GM12892 (cell line): ENCODE results near the gene SYDE2.

ENCODE experiments used
- POLR2A ChIP-seq: IDR thresholded peaks from 2 replicates; pipeline ENCODE4 v1.6.1; 2011; ENCODE audit warnings: low read depth, low read length, control low read depth
- POLR2AphosphoS5 ChIP-seq: IDR thresholded peaks from 2 replicates; pipeline ENCODE4 v1.6.1; 2011; ENCODE audit warnings: low read depth, low read length, control low read depth
- TAF1 ChIP-seq: IDR thresholded peaks from 2 replicates; pipeline ENCODE4 v1.6.1; 2011; ENCODE audit warnings: low read depth, mild to moderate bottlenecking, control low read depth, low read length, borderline replicate concordance

DNA sequence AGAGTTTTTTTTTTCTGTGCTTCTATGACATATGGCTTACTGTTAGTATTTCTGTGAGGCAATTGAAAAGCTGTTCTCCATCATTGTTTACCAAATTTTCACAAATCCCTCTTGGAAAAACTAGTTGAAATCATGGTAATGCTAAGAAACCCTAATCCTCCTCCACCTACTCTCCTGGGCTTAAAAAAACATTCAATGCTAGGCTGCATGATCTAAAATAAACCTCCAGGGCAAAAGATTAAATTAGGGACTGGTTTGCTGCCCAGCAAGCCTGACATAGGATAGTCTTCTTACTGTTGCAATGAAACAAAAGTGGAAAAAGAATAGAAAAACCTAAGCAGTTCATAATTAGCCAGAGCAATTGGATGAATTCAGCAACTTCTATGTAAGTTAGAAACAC, 42.6 kb upstream of the SYDE2 start:
- TF ChIP-seq POLR2AphosphoS5 (no peak), POLR2A (no peak), TAF1 (no peak)
